ENCODE results near the gene KRAS. TPM values are rescaled to one million over a fixed set of nuclear protein-coding genes. Genes with fewer than 3 reads are reported as not detected.
A peak's percentile ranks its signal among the peaks of the same experiment; 100 is the strongest.

The KRAS gene
- total RNA-seq, 6 experiments from 2014 or later, result 10.1 to 28.8 (median 10.9) TPM

GRCh38 chr12:25248732-25249131 lies 2.0 kb downstream of the KRAS start:
- intact Hi-C loops (cut with DNase I), result no loop called here
- Histone ChIP-seq H3K27me3 (no peaks in the 10 kb centered on the region), H3K4me1 (peaks cover 0 to 9% (median 0%) of the 10 kb centered on the region in 4 donors), H3K27ac (no peak overlapping the region), H3K9me3 (no peaks in the 10 kb centered on the region), H3K4me3 (no peak overlapping the region), H3K36me3 (peaks cover 0 to 4% (median 0%) of the 10 kb centered on the region in 4 donors)
- DNase-seq, result no peak
- WGBS (ENCODE audit: insufficient coverage, low coverage, low lambda C conversion rate, missing lambda C conversion rate), result 100% methylated on average over 1 of the region's 1 CpG
- no peak for ATAC-seq
- TF ChIP-seq CTCF (IDR thresholded peaks at IDR 0.05) (no peak), POLR2A (IDR thresholded peaks at IDR 0.05) (no peak)

- Histone ChIP-seq H3K27ac (no peak overlapping the region), H3K4me1 (peaks cover 0 to 9% (median 0%) of the 10 kb centered on the region in 4 donors), H3K27me3 (no peaks in the 10 kb centered on the region), H3K36me3 (peaks cover 0 to 4% (median 0%) of the 10 kb centered on the region in 4 donors), H3K4me3 (no peak overlapping the region), H3K9me3 (no peaks in the 10 kb centered on the region)
- DNase-seq (no peak), ATAC-seq (no peak)
- intact Hi-C loops (cut with DNase I), result no loop called here
- 96% methylated on average over 19 of the region's 20 CpGs for WGBS (ENCODE audit: insufficient coverage, low coverage, low lambda C conversion rate, missing lambda C conversion rate)
- TF ChIP-seq POLR2A (IDR thresholded peaks at IDR 0.05) (no peak), CTCF (IDR thresholded peaks at IDR 0.05) (no peak)
These were observed 2.6 kb downstream of the KRAS start for GRCh38 chr12:25248137-25248536.

- Histone ChIP-seq H3K9me3 (no peaks in the 10 kb centered on the region), H3K27ac (no peak overlapping the region), H3K36me3 (peaks cover 0 to 4% (median 0%) of the 10 kb centered on the region in 4 donors), H3K27me3 (no peaks in the 10 kb centered on the region), H3K4me3 (no peak overlapping the region), H3K4me1 (peaks cover 0 to 11% (median 0%) of the 10 kb centered on the region in 4 donors)
- TF ChIP-seq CTCF (IDR thresholded peaks at IDR 0.05) (no peak), POLR2A (IDR thresholded peaks at IDR 0.05) (no peak)
- ATAC-seq (no peak), DNase-seq (no peak)
- intact Hi-C loops (cut with DNase I), result no loop called here
- 93% methylated on average over 6 of the region's 6 CpGs for WGBS (ENCODE audit: insufficient coverage, low coverage, low lambda C conversion rate, missing lambda C conversion rate)
These were observed 5.2 kb downstream of the KRAS start for GRCh38 chr12:25245491-25245890.

- peaks cover 0 to 4% (median 0%) of the 10 kb centered on the region in 4 donors for H3K36me3 ChIP-seq
- intact Hi-C loops (cut with DNase I), result no loop called here
- ATAC-seq (no peak), DNase-seq (no peak)
- H3K9me3 ChIP-seq, result no peaks in the 10 kb centered on the region
- no peak overlapping the region for H3K4me3 ChIP-seq
- peak overlapping the region in 1 of 3 donors; percentile 0 for H3K27ac ChIP-seq
- no peak for TF ChIP-seq POLR2A (IDR thresholded peaks at IDR 0.05)
- TF ChIP-seq CTCF (IDR thresholded peaks at IDR 0.05), result no peak
- peaks cover 0 to 8% (median 0%) of the 10 kb centered on the region in 4 donors for H3K4me1 ChIP-seq
- no peaks in the 10 kb centered on the region for H3K27me3 ChIP-seq
These were observed 7.1 kb downstream of the KRAS start for GRCh38 chr12:25243680-25243990.

All from right lobe of liver (tissue), 6 donors.